Neuronal stem cell (in vitro differentiated cells): ENCODE data around the gene C1QTNF6.
A peak's percentile ranks its signal among the peaks of the same experiment; 100 is the strongest.

Experiments used
- DNase-seq: peaks from one replicate; pipeline ENCODE4 v3.0.0-alpha.2; 2013; ENCODE audit warnings: low spot score
- H2AFZ ChIP-seq: one replicate; pipeline ENCODE4 v1.6.1; 2013; ENCODE audit warnings: mild to moderate bottlenecking, low read length, inconsistent platforms
- H2AK5ac ChIP-seq: 2 replicates; pipeline ENCODE4 v1.6.1; 2013; ENCODE audit warnings: low read depth, mild to moderate bottlenecking, inconsistent platforms, low read length, moderate library complexity, mixed read lengths
- H2BK120ac ChIP-seq: 2 replicates; pipeline ENCODE4 v1.6.1; 2013; ENCODE audit warnings: low read depth, mild to moderate bottlenecking, inconsistent platforms, low read length, moderate library complexity, mixed read lengths
- H2BK12ac ChIP-seq: one replicate; pipeline ENCODE4 v1.6.1; 2013; ENCODE audit warnings: low read length, inconsistent platforms
- H2BK15ac ChIP-seq: 2 replicates; pipeline ENCODE4 v1.6.1; 2013; ENCODE audit warnings: mild to moderate bottlenecking, low read length, inconsistent platforms, mixed read lengths
- H2BK5ac ChIP-seq: one replicate; pipeline ENCODE4 v1.6.1; 2013; ENCODE audit warnings: inconsistent platforms, mild to moderate bottlenecking, low read length, moderate library complexity
- H3K14ac ChIP-seq: one replicate; pipeline ENCODE4 v1.6.1; 2013; ENCODE audit warnings: low read length, inconsistent platforms
- H3K18ac ChIP-seq: 2 replicates; pipeline ENCODE4 v1.6.1; 2013; ENCODE audit warnings: low read length, inconsistent platforms
- H3K23ac ChIP-seq: 2 replicates; pipeline ENCODE4 v1.6.1; 2013; ENCODE audit warnings: low read depth, mild to moderate bottlenecking, mixed read lengths, low read length, inconsistent platforms; ENCODE audit not compliant: poor library complexity
- H3K27ac ChIP-seq: replicated peaks from 3 replicates; pipeline ENCODE4 v1.5.1; 2013; ENCODE audit warnings: low read length, inconsistent platforms
- H3K27me3 ChIP-seq, 3 experiments: 2 replicates each; pipeline ENCODE4 v1.6.1; 2013; ENCODE audit warnings: low read length in 3 of 3, mild to moderate bottlenecking in 2 of 3, inconsistent platforms in 1 of 3, low read depth in 1 of 3, mixed read lengths in 1 of 3, moderate library complexity in 1 of 3; ENCODE audit not compliant: control insufficient read depth in 3 of 3, insufficient read depth in 3 of 3
- H3K36me3 ChIP-seq, 2 donors: replicated peaks in 1 of 2; 2 replicates each; pipeline ENCODE4 v1.6.1; 2013; ENCODE audit warnings: low read length in 2 of 2; ENCODE audit not compliant: control insufficient read depth in 2 of 2, insufficient read depth in 2 of 2
- H3K4ac ChIP-seq: 2 replicates; pipeline ENCODE4 v1.6.1; 2013; ENCODE audit warnings: inconsistent platforms, mild to moderate bottlenecking, low read length, moderate library complexity
- H3K4me1 ChIP-seq, 2 donors: 1 replicate in 1 of 2; 2 replicates in 1 of 2; pipeline ENCODE4 v1.6.1; 2013; ENCODE audit warnings: low read length in 2 of 2, low read depth in 1 of 2; ENCODE audit not compliant: control insufficient read depth in 2 of 2, insufficient read depth in 1 of 2
- H3K4me2 ChIP-seq: one replicate; pipeline ENCODE4 v1.6.1; 2013; ENCODE audit warnings: mild to moderate bottlenecking, low read length, inconsistent platforms; ENCODE audit not compliant: insufficient read depth, poor library complexity, severe bottlenecking
- H3K4me3 ChIP-seq, 2 donors: 2 replicates each; pipeline ENCODE4 v1.5.1; 2013; ENCODE audit warnings: low read length in 2 of 2, mild to moderate bottlenecking in 2 of 2, inconsistent platforms in 1 of 2, moderate library complexity in 1 of 2
- H3K79me1 ChIP-seq: one replicate; pipeline ENCODE4 v1.6.1; 2013; ENCODE audit warnings: low read depth, mild to moderate bottlenecking, inconsistent platforms, low read length, moderate library complexity
- H3K9ac ChIP-seq: one replicate; pipeline ENCODE4 v1.6.1; 2013; ENCODE audit warnings: mild to moderate bottlenecking, low read depth, low read length, inconsistent platforms; ENCODE audit not compliant: poor library complexity
- H3K9me3 ChIP-seq, 2 donors: replicated peaks in 1 of 2; 2 replicates each; pipeline versions ENCODE3 to v1.6.1; 2013; ENCODE audit warnings: low read length in 2 of 2, mild to moderate bottlenecking in 2 of 2, inconsistent platforms in 1 of 2, low read depth in 1 of 2, mixed read lengths in 1 of 2, moderate library complexity in 1 of 2; ENCODE audit not compliant: control insufficient read depth in 2 of 2, insufficient read depth in 1 of 2
- H4K8ac ChIP-seq: one replicate; pipeline ENCODE4 v1.6.1; 2013; ENCODE audit warnings: low read depth, mild to moderate bottlenecking, inconsistent platforms, low read length, moderate library complexity
- H4K91ac ChIP-seq: one replicate; pipeline ENCODE4 v1.6.1; 2013; ENCODE audit warnings: low read length, low read depth, mild to moderate bottlenecking, inconsistent platforms; ENCODE audit not compliant: poor library complexity
- WGBS, 2 donors: extraction: QIAGEN DNeasy Blood & Tissue Kit; methylation state at CpG; one replicate each; pipeline ENCODE4 v1.1.7; 2013; ENCODE audit warnings: missing lambda C conversion rate in 2 of 2, mixed read lengths in 1 of 2; ENCODE audit not compliant: insufficient read length in 2 of 2, insufficient replicate concordance in 1 of 2; ENCODE audit errors: extremely low coverage in 2 of 2; 5-methylcytosine and 5-hydroxymethylcytosine counted together

The C1QTNF6 gene

GRCh38 chr22:37196539-37197450 lies 8.7 kb upstream of the C1QTNF6 start:
- Histone ChIP-seq H2BK120ac (no peak overlapping the region), H3K9ac (peak overlapping the region; percentile 57), H3K9me3 (peaks cover 0 to 20% of the 10 kb centered on the region in 2 donors), H4K8ac (no peak overlapping the region), H3K79me1 (peaks cover 5% of the 10 kb centered on the region), H2BK12ac (no peak overlapping the region), H3K18ac (peak overlapping the region; percentile 48), H2AFZ (no peak overlapping the region), H4K91ac (peak overlapping the region; percentile 16), H2BK15ac (no peak overlapping the region), H3K14ac (no peak overlapping the region), H2AK5ac (peak overlapping the region; percentile 82), H3K4ac (no peak overlapping the region), H3K27ac (no peak overlapping the region), H3K4me1 (peaks cover 8 to 16% of the 10 kb centered on the region in 2 donors), H3K23ac (peak overlapping the region; percentile 26), H3K4me3 (no peak overlapping the region), H3K4me2 (no peak overlapping the region), H3K36me3 (no peaks in the 10 kb centered on the region), H2BK5ac (no peak overlapping the region), H3K27me3 (no peaks in the 10 kb centered on the region)
- WGBS, 2 donors, result no CpG with 5 or more reads among the region's 14 CpGs
- DNase-seq, result no peak

- peaks cover 5% of the 10 kb centered on the region for H3K79me1 ChIP-seq
- no CpG with 5 or more reads among the region's 4 CpGs for WGBS, 2 donors
- no peak overlapping the region for H4K91ac ChIP-seq
- H2AFZ ChIP-seq, result no peak overlapping the region
- H3K9me3 ChIP-seq, result peaks cover 0 to 24% of the 10 kb centered on the region in 2 donors
- no peak overlapping the region for H2BK120ac ChIP-seq
- H3K27ac ChIP-seq, result no peak overlapping the region
- no peak overlapping the region for H3K4me2 ChIP-seq
- H2AK5ac ChIP-seq, result no peak overlapping the region
- H2BK12ac ChIP-seq, result no peak overlapping the region
- H3K18ac ChIP-seq, result no peak overlapping the region
- no peaks in the 10 kb centered on the region for H3K27me3 ChIP-seq
- H3K4ac ChIP-seq, result no peak overlapping the region
- no peak overlapping the region for H2BK15ac ChIP-seq
- H3K9ac ChIP-seq, result no peak overlapping the region
- H3K36me3 ChIP-seq, result no peaks in the 10 kb centered on the region
- H3K23ac ChIP-seq, result no peak overlapping the region
- no peak overlapping the region for H3K14ac ChIP-seq
- no peak overlapping the region for H3K4me3 ChIP-seq
- DNase-seq, result no peak
- H2BK5ac ChIP-seq, result no peak overlapping the region
- no peak overlapping the region for H4K8ac ChIP-seq
- peaks cover 8 to 16% of the 10 kb centered on the region in 2 donors for H3K4me1 ChIP-seq
Observed at GRCh38 chr22:37195921-37196320, 7.9 kb upstream of the C1QTNF6 start.

- H2BK12ac ChIP-seq, result no peak overlapping the region
- H3K4me3 ChIP-seq, result no peak overlapping the region
- H3K14ac ChIP-seq, result no peak overlapping the region
- no peak overlapping the region for H3K23ac ChIP-seq
- no CpG with 5 or more reads among the region's 3 CpGs for WGBS, 2 donors
- no peak overlapping the region for H4K8ac ChIP-seq
- H3K27ac ChIP-seq, result no peak overlapping the region
- H3K18ac ChIP-seq, result no peak overlapping the region
- no peak overlapping the region for H2BK5ac ChIP-seq
- H3K27me3 ChIP-seq, result no peaks in the 10 kb centered on the region
- H2AK5ac ChIP-seq, result no peak overlapping the region
- no peak overlapping the region for H3K4ac ChIP-seq
- no peak overlapping the region for H2AFZ ChIP-seq
- H3K4me2 ChIP-seq, result no peak overlapping the region
- H3K36me3 ChIP-seq, result peaks cover 0 to 1% of the 10 kb centered on the region in 2 donors
- no peak overlapping the region for H2BK120ac ChIP-seq
- no peak overlapping the region for H4K91ac ChIP-seq
- H2BK15ac ChIP-seq, result no peak overlapping the region
- DNase-seq, result no peak
- peaks cover 0 to 27% of the 10 kb centered on the region in 2 donors for H3K9me3 ChIP-seq
- peaks cover 9 to 16% of the 10 kb centered on the region in 2 donors for H3K4me1 ChIP-seq
- H3K79me1 ChIP-seq, result peaks cover 5% of the 10 kb centered on the region
- H3K9ac ChIP-seq, result no peak overlapping the region
Observed at GRCh38 chr22:37194750-37195149, 6.7 kb upstream of the C1QTNF6 start.

- no peak overlapping the region for H3K23ac ChIP-seq
- peaks cover 14 to 20% of the 10 kb centered on the region in 2 donors for H3K4me1 ChIP-seq
- no peak overlapping the region for H2AK5ac ChIP-seq
- no peak overlapping the region for H2BK120ac ChIP-seq
- H3K4me3 ChIP-seq, result no peak overlapping the region
- H2AFZ ChIP-seq, result no peak overlapping the region
- no peak overlapping the region for H2BK5ac ChIP-seq
- H3K4ac ChIP-seq, result no peak overlapping the region
- H3K14ac ChIP-seq, result no peak overlapping the region
- no peak overlapping the region for H2BK15ac ChIP-seq
- no peak overlapping the region for H3K27ac ChIP-seq
- H4K91ac ChIP-seq, result no peak overlapping the region
- DNase-seq, result no peak
- H4K8ac ChIP-seq, result no peak overlapping the region
- H3K4me2 ChIP-seq, result no peak overlapping the region
- H3K9me3 ChIP-seq, result peaks cover 0 to 27% of the 10 kb centered on the region in 2 donors
- H3K18ac ChIP-seq, result no peak overlapping the region
- H2BK12ac ChIP-seq, result no peak overlapping the region
- H3K79me1 ChIP-seq, result peaks cover 5% of the 10 kb centered on the region
- no peaks in the 10 kb centered on the region for H3K27me3 ChIP-seq
- no peak overlapping the region for H3K9ac ChIP-seq
- H3K36me3 ChIP-seq, result peaks cover 0 to 4% of the 10 kb centered on the region in 2 donors
- no CpG with 5 or more reads among the region's 10 CpGs for WGBS, 2 donors
Observed at GRCh38 chr22:37193629-37194191, 5.7 kb upstream of the C1QTNF6 start.
